A549 (cell line): ENCODE results near the gene IRF8. TPM values are rescaled to one million over a fixed set of nuclear protein-coding genes. Genes with fewer than 3 reads are reported as not detected.
A peak's percentile ranks its signal among the peaks of the same experiment; 100 is the strongest.

Experiments used
- ATAC-seq, 2 experiments: fragments of 200-7000 bp in 1 of 2; fragments of >200 bp in 1 of 2; cut with Nextera tagmentation in 1 of 2; cut with Tn5 transposase in 1 of 2; 3 replicates each; pipeline versions ENCODE4 v1.8.0 to v1.9.1; 2018 to 2020; ENCODE audit warnings: mild to moderate bottlenecking in 1 of 2, moderate library complexity in 1 of 2
- CTCF ChIA-PET: fragments of 300-600 bp; sonication (Branson Sonifier 250); formaldehyde crosslinking; extraction: SDS; loops from one replicate; lab custom pipeline; 2021; ENCODE audit warnings: antibody characterized with exemption, inconsistent platforms; lab: Yijun Ruan, JAX
- POLR2A ChIA-PET: fragments of 350-600 bp; formaldehyde crosslinking; extraction: SDS; loops from one replicate; lab custom pipeline; 2021; ENCODE audit warnings: antibody characterized with exemption, inconsistent platforms; lab: Yijun Ruan, JAX
- DNase-seq, 2 experiments: peaks; one replicate each; pipeline versions ENCODE4 v3.0.0 to v3.0.0-alpha.2; 2011 to 2016; ENCODE audit warnings: low read depth in 1 of 2, low spot score in 1 of 2
- FAIRE-seq: peaks from 2 replicates; lab custom pipeline; 2011; peaks lifted over from hg19 to GRCh38; lab: Jason Lieb, UNC
- H3K27ac ChIP-seq, 2 experiments: fragments of >200 bp; sonication (Bioruptor Twin); formaldehyde crosslinking; 3 replicates each; pipeline ENCODE4 v1.5.1; 2016 to 2017
- H3K4me1 ChIP-seq: fragments of >200 bp; sonication (Bioruptor Twin); formaldehyde crosslinking; 3 replicates; pipeline ENCODE4 v1.6.1; 2016
- H3K4me2 ChIP-seq: fragments of >200 bp; sonication (Bioruptor Twin); formaldehyde crosslinking; 3 replicates; pipeline ENCODE4 v1.6.1; 2016
- H3K4me3 ChIP-seq: fragments of >200 bp; sonication (Bioruptor Twin); formaldehyde crosslinking; 3 replicates; pipeline ENCODE4 v1.5.1; 2016
- H3K9me3 ChIP-seq: fragments of >200 bp; sonication (Bioruptor Twin); formaldehyde crosslinking; 3 replicates; pipeline ENCODE4 v1.6.1; 2016
- CBX2 ChIP-seq: fragments of 200-600 bp; sonication (generic); IDR thresholded peaks from 2 replicates; pipeline ENCODE4 v1.6.1; 2016; ENCODE audit warnings: low read depth, mild to moderate bottlenecking, borderline replicate concordance
- CBX8 ChIP-seq: fragments of 200-600 bp; sonication (generic); IDR thresholded peaks from 2 replicates; pipeline ENCODE4 v1.6.1; 2016
- CEBPB ChIP-seq, 2 experiments: fragments of >200 bp in 1 of 2; sonication (Bioruptor Twin) in 1 of 2; formaldehyde crosslinking in 1 of 2; IDR thresholded peaks; 2 replicates each; pipeline ENCODE4 v1.6.1; 2012 to 2016
- CHD2 ChIP-seq: fragments of 150-350 bp; IDR thresholded peaks from 2 replicates; pipeline ENCODE4 v1.6.1; 2014; ENCODE audit warnings: low read length; ENCODE audit not compliant: partially characterized antibody
- EP300 ChIP-seq, 2 experiments: fragments of >200 bp; sonication (Bioruptor Twin); formaldehyde crosslinking; IDR thresholded peaks; 2 replicates in 1 of 2; 3 replicates in 1 of 2; pipeline ENCODE4 v1.6.1; 2016 to 2017
- ESRRA ChIP-seq: fragments of 150-350 bp; IDR thresholded peaks from 2 replicates; pipeline ENCODE4 v1.6.1; 2014; ENCODE audit warnings: mild to moderate bottlenecking, low read length, borderline replicate concordance
- FOXS1 ChIP-seq: fragments of 250-450 bp; sonication (Bioruptor Pico); IDR thresholded peaks from 2 replicates; pipeline ENCODE4 v1.5.0; 2020; ENCODE audit warnings: mild to moderate bottlenecking, moderate library complexity
- HDAC2 ChIP-seq: fragments of 200-600 bp; sonication (generic); IDR thresholded peaks from 2 replicates; pipeline ENCODE4 v1.6.1; 2016
- HOXA7 ChIP-seq: fragments of 250-450 bp; sonication (Bioruptor Pico); IDR thresholded peaks from 2 replicates; pipeline ENCODE4 v1.5.0; 2020; ENCODE audit warnings: mild to moderate bottlenecking, moderate library complexity
- HOXB13 ChIP-seq: fragments of 250-450 bp; sonication (Bioruptor Pico); IDR thresholded peaks from 2 replicates; pipeline ENCODE4 v1.5.0; 2020; ENCODE audit warnings: low read depth, mild to moderate bottlenecking, moderate library complexity
- KDM5A ChIP-seq: fragments of 200-600 bp; sonication (generic); IDR thresholded peaks from 2 replicates; pipeline ENCODE4 v1.6.1; 2016; ENCODE audit warnings: antibody characterized with exemption, mild to moderate bottlenecking
- MAFK ChIP-seq: fragments of 450-650 bp; IDR thresholded peaks from 2 replicates; pipeline ENCODE4 v1.6.1; 2014; ENCODE audit not compliant: partially characterized antibody
- MYC ChIP-seq: IDR thresholded peaks from 2 replicates; pipeline ENCODE4 v1.6.1; 2012; ENCODE audit warnings: mild to moderate bottlenecking, inconsistent platforms, low read length, improper control_type of control experiment, borderline replicate concordance
- NFE2L2 ChIP-seq: fragments of 150-350 bp; conservative IDR thresholded peaks from 2 replicates; pipeline ENCODE4 v1.6.1; 2014; ENCODE audit warnings: low read length
- NR3C1 ChIP-seq: fragments of >200 bp; sonication (Bioruptor Twin); formaldehyde crosslinking; IDR thresholded peaks from 3 replicates; pipeline ENCODE4 v1.6.1; 2017
- POLR2AphosphoS2 ChIP-seq: conservative IDR thresholded peaks from 2 replicates; pipeline ENCODE4 v1.6.1; 2012; ENCODE audit warnings: low read length, improper control_type of control experiment, inconsistent platforms
- RAD21 ChIP-seq, 2 experiments: fragments of >200 bp in 1 of 2; sonication (Bioruptor Twin) in 1 of 2; formaldehyde crosslinking in 1 of 2; IDR thresholded peaks in 1 of 2; conservative IDR thresholded peaks in 1 of 2; 2 replicates in 1 of 2; 3 replicates in 1 of 2; pipeline ENCODE4 v1.6.1; 2012 to 2018; ENCODE audit warnings: inconsistent platforms in 1 of 2
- RARB ChIP-seq: fragments of 250-450 bp; sonication (Bioruptor Pico); IDR thresholded peaks from 2 replicates; pipeline ENCODE4 v1.8.0; 2021; ENCODE audit warnings: mild to moderate bottlenecking, moderate library complexity
- TFCP2L1 ChIP-seq: fragments of 250-450 bp; sonication (Bioruptor Pico); IDR thresholded peaks from 2 replicates; pipeline ENCODE4 v1.5.0; 2021; ENCODE audit warnings: mild to moderate bottlenecking
- TP53 ChIP-seq: fragments of 250-450 bp; sonication (Bioruptor Pico); IDR thresholded peaks from 2 replicates; pipeline ENCODE4 v1.5.0; 2021; ENCODE audit warnings: mild to moderate bottlenecking, moderate library complexity
- ZC3H11A ChIP-seq: fragments of 450-650 bp; IDR thresholded peaks from 2 replicates; pipeline ENCODE4 v1.6.1; 2014; ENCODE audit warnings: antibody characterized with exemption, mild to moderate bottlenecking
- ZFP36 ChIP-seq: fragments of 450-650 bp; IDR thresholded peaks from 2 replicates; pipeline ENCODE4 v1.6.1; 2014; ENCODE audit warnings: borderline replicate concordance; ENCODE audit not compliant: partially characterized antibody
- ZNF302 ChIP-seq: fragments of 250-450 bp; sonication (Bioruptor Pico); IDR thresholded peaks from 2 replicates; pipeline ENCODE4 v1.9.0; 2021; ENCODE audit warnings: inconsistent platforms, mild to moderate bottlenecking, moderate library complexity
- WGBS: methylation state at CpG from one replicate; pipeline ENCODE4 v1.1.6; 2017; ENCODE audit errors: missing lambda C conversion rate; 5-methylcytosine and 5-hydroxymethylcytosine counted together
- polyA plus RNA-seq, 4 experiments: library from polyadenylated mRNA; depleted of rRNA in 3 of 4; stranded (reverse); fragments of >200 nt; fragmentation: RNase III in 1 of 4; extraction: RNeasy Plus Mini Kit Qiagen cat#74134 plus additional on column Dnase treatment in 1 of 4; gene quantifications; 2 replicates in 3 of 4; 3 replicates in 1 of 4; pipeline ENCODE4 v1.2.3, GENCODE V29; 2011 to 2017
- TF ChIP-seq, protein P1 (sequence below): IDR thresholded peaks from 2 replicates; pipeline ENCODE4 v1.6.1; 2012; ENCODE audit warnings: low read depth, borderline replicate concordance
- TF ChIP-seq, protein P2 (sequence below): fragments of >200 bp; sonication (Bioruptor Twin); formaldehyde crosslinking; IDR thresholded peaks from 3 replicates; pipeline ENCODE4 v1.6.1; 2016
- TF ChIP-seq, protein P3 (sequence below): fragments of >200 bp; sonication (Bioruptor Twin); formaldehyde crosslinking; IDR thresholded peaks from 2 replicates; pipeline ENCODE4 v1.6.1; 2016

Gene IRF8
- polyA plus RNA-seq, 2 of the 4 experiments (the other 2 are of a cell fraction) = 0.16 to 0.18 TPM

DNA sequence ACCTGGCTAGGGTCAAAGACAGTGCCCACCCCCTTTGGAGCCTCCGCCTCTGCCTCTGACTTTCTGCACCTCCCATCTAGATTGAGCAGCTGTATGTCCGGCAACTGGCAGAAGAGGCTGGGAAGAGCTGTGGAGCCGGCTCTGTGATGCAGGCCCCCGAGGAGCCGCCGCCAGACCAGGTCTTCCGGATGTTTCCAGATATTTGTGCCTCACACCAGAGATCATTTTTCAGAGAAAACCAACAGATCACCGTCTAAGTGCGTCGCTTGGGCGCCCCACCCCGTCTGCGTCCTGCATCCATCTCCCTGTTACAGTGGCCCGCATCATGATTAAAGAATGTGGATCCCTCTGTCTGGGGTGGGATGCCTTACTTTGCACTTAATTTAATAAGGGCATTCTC lies 22.1 kb downstream of the IRF8 start (continued):
- no peak for TF ChIP-seq CHD2
- TF ChIP-seq, all 56 proteins: peak for 0

DNA sequence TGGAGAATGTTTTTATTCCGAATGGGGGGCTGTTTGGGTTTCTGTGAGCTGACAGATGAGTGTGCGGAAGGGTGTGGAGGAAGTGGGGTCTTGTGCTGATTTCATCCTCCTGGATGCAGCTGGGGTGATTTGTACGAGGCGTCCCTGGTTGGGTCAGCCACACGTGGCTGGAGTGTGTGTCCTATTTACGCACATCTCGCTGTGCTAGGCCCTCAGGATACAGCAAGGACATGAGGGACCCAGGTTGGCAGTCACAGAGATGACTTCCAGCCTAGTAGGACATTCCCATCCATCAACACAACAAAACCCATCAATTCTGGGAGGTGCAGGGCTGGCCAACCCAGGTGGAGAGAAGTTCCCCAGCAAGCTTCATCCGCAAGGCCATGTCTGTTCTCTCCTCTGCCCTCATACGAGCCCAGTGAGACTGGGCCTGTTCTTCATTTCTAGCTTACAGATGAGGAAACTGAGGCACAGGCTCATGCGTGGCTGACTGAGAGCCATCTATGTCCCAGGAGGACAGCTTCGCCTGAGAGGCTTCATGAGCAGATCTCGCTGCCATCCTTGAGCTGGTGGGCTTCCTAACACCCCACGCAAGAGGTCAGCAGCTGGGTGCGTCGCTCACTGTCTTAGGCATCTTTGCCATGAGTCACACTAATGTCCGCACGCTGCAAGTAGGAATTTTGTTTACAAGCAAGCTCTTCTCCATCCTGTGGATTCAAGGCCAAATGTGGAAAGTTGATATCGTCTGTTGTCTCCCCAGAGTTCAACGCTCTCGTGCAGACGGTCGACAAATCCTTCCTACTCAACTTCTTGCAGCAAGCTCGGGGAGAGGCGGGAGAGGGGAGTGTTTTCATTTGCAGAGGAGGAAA lies 24.4 kb downstream of the IRF8 start:
- Histone ChIP-seq H3K27ac (no peak overlapping the region), H3K9me3 (no peaks in the 10 kb centered on the region; the same call in 2 of the 3 replicates)
- FAIRE-seq (no peak), DNase-seq (peak in 1 of 2 experiments; percentile 36)
- 49% methylated on average over 24 of the region's 24 CpGs for WGBS
- TF ChIP-seq MAFK = no peak
- no peak for TF ChIP-seq HDAC2
- no peak for TF ChIP-seq NR3C1
- TF ChIP-seq, protein P1, sequence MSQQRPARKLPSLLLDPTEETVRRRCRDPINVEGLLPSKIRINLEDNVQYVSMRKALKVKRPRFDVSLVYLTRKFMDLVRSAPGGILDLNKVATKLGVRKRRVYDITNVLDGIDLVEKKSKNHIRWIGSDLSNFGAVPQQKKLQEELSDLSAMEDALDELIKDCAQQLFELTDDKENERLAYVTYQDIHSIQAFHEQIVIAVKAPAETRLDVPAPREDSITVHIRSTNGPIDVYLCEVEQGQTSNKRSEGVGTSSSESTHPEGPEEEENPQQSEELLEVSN = no peak
- no peak for TF ChIP-seq CBX2
- TF ChIP-seq ZFP36 = no peak
- TF ChIP-seq, protein P2, sequence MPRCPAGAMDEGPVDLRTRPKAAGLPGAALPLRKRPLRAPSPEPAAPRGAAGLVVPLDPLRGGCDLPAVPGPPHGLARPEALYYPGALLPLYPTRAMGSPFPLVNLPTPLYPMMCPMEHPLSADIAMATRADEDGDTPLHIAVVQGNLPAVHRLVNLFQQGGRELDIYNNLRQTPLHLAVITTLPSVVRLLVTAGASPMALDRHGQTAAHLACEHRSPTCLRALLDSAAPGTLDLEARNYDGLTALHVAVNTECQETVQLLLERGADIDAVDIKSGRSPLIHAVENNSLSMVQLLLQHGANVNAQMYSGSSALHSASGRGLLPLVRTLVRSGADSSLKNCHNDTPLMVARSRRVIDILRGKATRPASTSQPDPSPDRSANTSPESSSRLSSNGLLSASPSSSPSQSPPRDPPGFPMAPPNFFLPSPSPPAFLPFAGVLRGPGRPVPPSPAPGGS = no peak
- no peak for TF ChIP-seq EP300 (IDR thresholded peaks at IDR 0.05)
- no peak for TF ChIP-seq HOXA7 (CRISPR knock-in tag)
- TF ChIP-seq FOXS1 = no peak
- no peak for TF ChIP-seq ZC3H11A
- no peak for TF ChIP-seq NFE2L2
- TF ChIP-seq, all 56 proteins: peak for 0
- H3K4me3 ChIP-seq = no peak overlapping the region
- ChIA-PET CTCF (interaction anchor here (1.2 to 2.2 kb wide), 3 partner anchors 11 to 102 kb away, joined by 3 to 12 read pairs (median 5); no protein-coding TSS in a partner anchor), POLR2A (no interaction called here)
- H3K4me1 ChIP-seq = no peaks in the 10 kb centered on the region
- no peak for ATAC-seq
- no peak overlapping the region for H3K4me2 ChIP-seq

DNA sequence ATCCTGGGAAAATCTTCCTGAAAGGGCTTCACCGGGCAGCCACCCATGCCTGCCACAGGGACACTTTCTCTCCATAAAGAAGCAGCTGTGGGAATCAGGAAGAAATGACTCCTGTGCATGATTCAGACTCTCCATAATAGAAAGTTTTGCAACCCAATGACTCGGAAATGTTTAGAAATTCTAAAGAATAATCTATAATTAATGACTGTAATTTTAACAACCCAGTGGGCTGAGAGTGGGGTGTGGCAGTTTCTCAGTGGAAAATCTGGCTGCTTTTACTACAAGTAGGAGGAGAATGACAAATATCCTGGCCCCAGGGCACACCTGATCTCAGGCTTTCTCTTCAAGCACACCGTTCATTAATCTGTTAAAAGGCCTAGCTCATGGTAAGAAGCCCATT lies 25.7 kb downstream of the IRF8 start:
- 48% methylated on average over 3 of the region's 3 CpGs for WGBS
- DNase-seq (no peak), FAIRE-seq (no peak)

DNA sequence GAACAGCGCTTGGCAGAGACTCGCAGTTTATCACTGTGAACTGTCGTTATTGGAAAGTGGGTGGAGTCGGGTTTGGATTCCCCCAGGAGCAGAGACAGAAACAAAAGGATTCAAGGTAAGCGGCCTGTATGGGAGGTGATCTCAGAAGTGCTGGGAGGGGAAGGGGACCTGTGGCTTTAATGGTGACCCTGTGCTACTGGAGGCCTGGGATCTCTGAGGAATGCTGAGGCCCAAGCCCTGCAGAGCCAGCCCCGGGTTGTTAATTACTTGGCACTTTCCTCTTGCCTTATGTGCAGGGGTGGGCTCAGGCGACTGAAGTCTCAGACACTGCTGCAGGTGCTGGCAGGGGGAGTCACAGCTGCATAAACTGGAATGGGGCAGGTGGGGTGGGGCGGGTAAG lies 27.4 kb downstream of the IRF8 start:
- no peak for DNase-seq
- Histone ChIP-seq H3K9me3 (no peaks in the 10 kb centered on the region; the same call in 2 of the 3 replicates), H3K4me2 (no peak overlapping the region), H3K4me1 (no peaks in the 10 kb centered on the region)
- FAIRE-seq = no peak
- CTCF ChIA-PET = no interaction called here
- WGBS = 52% methylated on average over 8 of the region's 8 CpGs
- no peak for ATAC-seq
- TF ChIP-seq KDM5A (no peak), RAD21 (conservative IDR thresholded peaks at IDR 0.05 in 1 of 2, IDR thresholded peaks at IDR 0.05 in 1 of 2) (no peak), HOXB13 (no peak)
- TF ChIP-seq, all 56 proteins: peak for 0
- POLR2A ChIA-PET = no interaction called here
- H3K27ac ChIP-seq = no peak overlapping the region
- no peak overlapping the region for H3K4me3 ChIP-seq

More for the DNA sequence above, 25.7 kb downstream of the IRF8 start:
- TF ChIP-seq RARB (CRISPR knock-in tag) (no peak), HOXB13 (no peak), TP53 (CRISPR knock-in tag) (no peak), CEBPB (IDR thresholded peaks at IDR 0.05) (no peak), ZFP36 (no peak), ESRRA (no peak), ZNF302 (no peak), TFCP2L1 (CRISPR knock-in tag) (no peak), RAD21 (conservative IDR thresholded peaks at IDR 0.05 in 1 of 2, IDR thresholded peaks at IDR 0.05 in 1 of 2) (no peak), HDAC2 (no peak), MYC (no peak), POLR2AphosphoS2 (no peak), CBX8 (no peak)
- TF ChIP-seq, protein P3, sequence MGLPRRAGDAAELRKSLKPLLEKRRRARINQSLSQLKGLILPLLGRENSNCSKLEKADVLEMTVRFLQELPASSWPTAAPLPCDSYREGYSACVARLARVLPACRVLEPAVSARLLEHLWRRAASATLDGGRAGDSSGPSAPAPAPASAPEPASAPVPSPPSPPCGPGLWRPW = no peak
- H3K9me3 ChIP-seq = no peaks in the 10 kb centered on the region; the same call in 2 of the 3 replicates
- H3K4me1 ChIP-seq = no peaks in the 10 kb centered on the region
- POLR2A ChIA-PET = no interaction called here
- CTCF ChIA-PET = interaction anchor here (1.1 to 2.2 kb wide), 4 partner anchors 8 to 112 kb away, joined by 3 to 12 read pairs (median 4); no protein-coding TSS in a partner anchor
- no peak overlapping the region for H3K27ac ChIP-seq
- no peak overlapping the region for H3K4me3 ChIP-seq
- no peak overlapping the region for H3K4me2 ChIP-seq
- no peak for ATAC-seq
